ENCODE data around the gene GJD3. TPM values are rescaled to one million over a fixed set of nuclear protein-coding genes. Genes with fewer than 3 reads are reported as not detected.
"Not testable (repeated sequence)": the region's sequence is repeated elsewhere in the genome, so short reads cannot be mapped to it uniquely, and the experiment has no call there.

GJD3 gene
- total RNA-seq: 0.32 to 0.41 TPM in 2 of 3 replicates, not detected in the other
- long read RNA-seq, partial matches to known transcripts: 0 of 1 reads
- long read RNA-seq, other reads (novel, unspliced or antisense): 0 of 1 reads

DNA sequence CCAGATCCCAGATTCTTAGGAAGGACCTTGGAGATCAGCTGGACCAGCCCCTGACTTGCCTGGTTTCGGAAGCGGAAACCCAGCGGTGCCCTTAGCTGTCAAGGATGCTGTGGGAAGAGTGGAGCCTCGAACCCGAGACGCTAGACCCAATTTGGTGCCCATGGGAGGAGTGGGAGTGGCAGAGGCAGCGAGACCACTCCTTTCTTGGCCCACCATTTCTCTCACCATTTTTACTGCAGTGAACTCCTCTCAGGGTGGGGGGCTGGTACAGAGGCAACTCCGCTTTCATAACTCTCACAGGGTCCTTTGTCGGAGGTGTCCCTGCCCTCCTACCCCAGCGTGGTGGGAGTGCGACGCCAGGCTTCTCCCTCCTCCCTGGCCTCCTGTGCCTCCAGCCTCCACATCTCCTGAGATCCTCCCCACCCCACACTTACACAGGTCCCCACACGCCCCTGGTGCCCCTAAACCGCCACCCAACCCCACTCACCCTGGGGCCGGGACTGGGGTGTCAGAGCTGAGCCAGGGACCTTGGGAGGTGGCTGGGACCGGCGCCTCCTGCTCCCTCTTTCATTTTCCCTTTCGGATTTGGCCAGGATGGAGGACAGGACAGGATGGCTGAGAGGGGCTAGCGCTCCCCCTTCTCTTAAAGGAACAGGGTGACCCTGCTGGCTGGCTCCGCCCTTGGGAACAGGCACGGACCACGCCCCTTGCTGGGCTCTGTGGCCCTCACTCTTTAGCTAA lies at the start of gene GJD3:
TSS of gene GJD3 (minus strand) at position 617 of the 741 bp plus-strand sequence. CDS start 922 bp downstream, outside the sequence.
- H3K4me1 Mint-ChIP-seq (ENCODE audit: low read depth): peaks cover 10% of the 10 kb centered on the region
- DNase-seq (ENCODE audit: low spot score): peak; percentile 72
- no peak within 1 kb of the TSS for H3K27ac Mint-ChIP-seq (ENCODE audit: unreplicated experiment)
- H3K36me3 Mint-ChIP-seq (ENCODE audit: low read depth): no peaks in the 10 kb centered on the region
- TF ChIP-seq, protein P1, sequence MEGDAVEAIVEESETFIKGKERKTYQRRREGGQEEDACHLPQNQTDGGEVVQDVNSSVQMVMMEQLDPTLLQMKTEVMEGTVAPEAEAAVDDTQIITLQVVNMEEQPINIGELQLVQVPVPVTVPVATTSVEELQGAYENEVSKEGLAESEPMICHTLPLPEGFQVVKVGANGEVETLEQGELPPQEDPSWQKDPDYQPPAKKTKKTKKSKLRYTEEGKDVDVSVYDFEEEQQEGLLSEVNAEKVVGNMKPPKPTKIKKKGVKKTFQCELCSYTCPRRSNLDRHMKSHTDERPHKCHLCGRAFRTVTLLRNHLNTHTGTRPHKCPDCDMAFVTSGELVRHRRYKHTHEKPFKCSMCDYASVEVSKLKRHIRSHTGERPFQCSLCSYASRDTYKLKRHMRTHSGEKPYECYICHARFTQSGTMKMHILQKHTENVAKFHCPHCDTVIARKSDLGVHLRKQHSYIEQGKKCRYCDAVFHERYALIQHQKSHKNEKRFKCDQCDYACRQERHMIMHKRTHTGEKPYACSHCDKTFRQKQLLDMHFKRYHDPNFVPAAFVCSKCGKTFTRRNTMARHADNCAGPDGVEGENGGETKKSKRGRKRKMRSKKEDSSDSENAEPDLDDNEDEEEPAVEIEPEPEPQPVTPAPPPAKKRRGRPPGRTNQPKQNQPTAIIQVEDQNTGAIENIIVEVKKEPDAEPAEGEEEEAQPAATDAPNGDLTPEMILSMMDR (IDR thresholded peaks at IDR 0.05): no peak
- no peaks in the 10 kb centered on the region for H3K27me3 Mint-ChIP-seq (ENCODE audit: low read depth)
- peak within 1 kb of the TSS; percentile 75 for H3K4me3 Mint-ChIP-seq (ENCODE audit: unreplicated experiment)
- no peaks in the 10 kb centered on the region for H3K9me3 Mint-ChIP-seq (ENCODE audit: low read depth)

GRCh38 chr17:40414312-40414711 lies 49.8 kb upstream of the GJD3 start:
- not testable (repeated sequence) for DNase-seq (ENCODE audit: low spot score); H3K4me3 Mint-ChIP-seq (ENCODE audit: unreplicated experiment); H3K36me3 Mint-ChIP-seq (ENCODE audit: low read depth); H3K27ac Mint-ChIP-seq (ENCODE audit: unreplicated experiment); H3K9me3 Mint-ChIP-seq (ENCODE audit: low read depth); H3K27me3 Mint-ChIP-seq (ENCODE audit: low read depth)
- H3K4me1 Mint-ChIP-seq (ENCODE audit: low read depth): peaks cover 24% of the 10 kb centered on the region

- no peak for DNase-seq (ENCODE audit: low spot score)
- Mint-ChIP-seq H3K36me3 (ENCODE audit: low read depth) (no peaks in the 10 kb centered on the region), H3K4me3 (ENCODE audit: unreplicated experiment) (no peak overlapping the region), H3K4me1 (ENCODE audit: low read depth) (peaks cover 17% of the 10 kb centered on the region), H3K9me3 (ENCODE audit: low read depth) (no peaks in the 10 kb centered on the region), H3K27ac (ENCODE audit: unreplicated experiment) (no peak overlapping the region), H3K27me3 (ENCODE audit: low read depth) (no peaks in the 10 kb centered on the region)
- TF ChIP-seq, protein P1 (IDR thresholded peaks at IDR 0.05): no peak
These were observed 48.3 kb upstream of the GJD3 start for GRCh38 chr17:40412880-40413279.

- Mint-ChIP-seq H3K4me1 (ENCODE audit: low read depth) (peaks cover 10% of the 10 kb centered on the region), H3K36me3 (ENCODE audit: low read depth) (no peaks in the 10 kb centered on the region), H3K4me3 (ENCODE audit: unreplicated experiment) (no peak overlapping the region), H3K27ac (ENCODE audit: unreplicated experiment) (no peak overlapping the region), H3K27me3 (ENCODE audit: low read depth) (no peaks in the 10 kb centered on the region), H3K9me3 (ENCODE audit: low read depth) (no peaks in the 10 kb centered on the region)
- DNase-seq (ENCODE audit: low spot score): no peak
- TF ChIP-seq, protein P1 (IDR thresholded peaks at IDR 0.05): no peak
These were observed 47.3 kb upstream of the GJD3 start for GRCh38 chr17:40411821-40412220.

DNA sequence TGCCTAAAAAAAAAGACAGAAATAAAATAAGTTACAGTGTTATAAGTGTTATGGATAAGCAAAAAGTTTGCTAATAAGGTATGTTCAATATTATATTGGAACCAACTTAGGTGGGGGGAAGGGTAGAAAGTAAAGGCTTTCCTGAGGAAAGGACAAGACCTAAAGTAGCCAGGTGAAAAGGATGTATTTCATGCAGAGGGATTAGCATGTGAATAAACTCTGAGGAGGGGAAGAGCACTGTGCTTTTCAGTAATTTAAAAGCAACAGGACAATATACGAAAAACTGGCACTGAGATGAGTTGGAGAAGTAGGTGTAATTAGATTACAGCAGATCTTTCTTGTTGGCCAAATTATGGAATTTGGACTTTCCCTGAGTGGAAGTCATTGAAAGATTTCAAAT lies 45.5 kb upstream of the GJD3 start:
- Mint-ChIP-seq H3K27me3 (ENCODE audit: low read depth) (no peaks in the 10 kb centered on the region), H3K9me3 (ENCODE audit: low read depth) (no peaks in the 10 kb centered on the region), H3K27ac (ENCODE audit: unreplicated experiment) (no peak overlapping the region), H3K4me1 (ENCODE audit: low read depth) (peaks cover under 1% of the 10 kb centered on the region), H3K4me3 (ENCODE audit: unreplicated experiment) (no peak overlapping the region), H3K36me3 (ENCODE audit: low read depth) (no peaks in the 10 kb centered on the region)
- no peak for DNase-seq (ENCODE audit: low spot score)
- TF ChIP-seq, protein P1 (IDR thresholded peaks at IDR 0.05): no peak

DNA sequence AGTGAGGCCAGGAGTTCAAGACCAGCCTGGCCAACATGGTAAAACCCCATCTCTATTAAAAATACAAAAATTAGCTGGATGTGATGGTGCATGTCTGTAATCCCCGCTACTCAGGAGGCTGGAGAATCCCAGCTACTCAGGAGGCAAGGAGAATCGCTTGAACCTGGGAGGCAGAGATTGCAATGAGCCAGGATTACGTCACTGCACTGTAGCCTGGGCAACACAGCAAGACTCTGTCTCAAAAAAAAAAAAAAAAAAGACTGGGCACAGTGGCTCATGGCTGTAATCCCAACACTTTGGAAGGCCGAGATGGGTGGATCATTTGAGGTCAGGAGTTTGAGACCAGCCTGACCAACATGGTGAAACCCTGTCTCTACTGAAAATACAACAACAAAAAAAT lies 45.0 kb upstream of the GJD3 start:
- H3K9me3 Mint-ChIP-seq (ENCODE audit: low read depth); H3K27me3 Mint-ChIP-seq (ENCODE audit: low read depth); H3K36me3 Mint-ChIP-seq (ENCODE audit: low read depth); DNase-seq (ENCODE audit: low spot score); H3K4me3 Mint-ChIP-seq (ENCODE audit: unreplicated experiment); H3K27ac Mint-ChIP-seq (ENCODE audit: unreplicated experiment); H3K4me1 Mint-ChIP-seq (ENCODE audit: low read depth): not testable (repeated sequence)
